ENCODE data around the gene PARP12. TPM values are rescaled to one million over a fixed set of nuclear protein-coding genes. Genes with fewer than 3 reads are reported as not detected.

The PARP12 gene
- total and polyA plus RNA-seq, 9 donors: 15.7 to 43.5 (median 23.2) TPM

DNA sequence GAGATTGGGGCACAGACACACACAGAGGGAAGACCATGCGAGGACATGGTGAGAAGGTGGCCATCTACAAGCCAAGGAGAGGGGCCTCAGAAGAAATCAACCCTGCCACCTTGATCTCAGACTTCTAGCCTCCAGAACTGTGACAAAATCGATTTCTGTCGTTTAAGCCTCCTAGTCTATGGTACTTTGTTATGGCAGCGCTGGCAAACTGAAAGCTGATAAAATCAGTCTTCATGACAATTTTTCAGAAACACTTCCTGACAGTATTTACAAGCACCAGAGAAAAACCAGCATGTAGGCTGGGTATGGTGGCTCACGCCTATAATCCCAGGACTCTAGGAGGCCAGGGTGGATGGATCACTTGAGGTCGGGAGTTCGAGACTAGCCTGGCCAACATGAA, 4.2 kb downstream of the PARP12 start:
- Histone ChIP-seq H3K9me3 (no peaks in the 10 kb centered on the region), H3K36me3 (no peaks in the 10 kb centered on the region), H3K4me1 (ENCODE audit: insufficient read depth) (peaks cover 16% of the 10 kb centered on the region), H3K27me3 (no peaks in the 10 kb centered on the region), H3K4me3 (no peak overlapping the region), H3K27ac (no peak overlapping the region)
- TF ChIP-seq EP300 (IDR thresholded peaks at IDR 0.05): no peak
- 78 to 93% (median 83%) methylated on average over 7 of the region's 7 CpGs for WGBS, 3 donors
- intact Hi-C loops (cut with DNase I): no loop called here
- no peak for DNase-seq

- intact Hi-C loops (cut with DNase I): no loop called here
- H3K9me3 ChIP-seq: no peaks in the 10 kb centered on the region
- no peaks in the 10 kb centered on the region for H3K27me3 ChIP-seq
- H3K27ac ChIP-seq: no peak overlapping the region
- no peaks in the 10 kb centered on the region for H3K36me3 ChIP-seq
- peaks cover 16% of the 10 kb centered on the region for H3K4me1 ChIP-seq (ENCODE audit: insufficient read depth)
- 92 to 99% (median 98%) methylated on average over 3 of the region's 3 CpGs for WGBS, 3 donors
- TF ChIP-seq POLR2A (IDR thresholded peaks at IDR 0.05) (no peak), CTCF (IDR thresholded peaks at IDR 0.05) (no peak), EP300 (IDR thresholded peaks at IDR 0.05) (no peak)
- no peak overlapping the region for H3K4me3 ChIP-seq
- DNase-seq: no peak
Measured at GRCh38 chr7:140057143-140057535, 5.6 kb downstream of the PARP12 start.

DNA sequence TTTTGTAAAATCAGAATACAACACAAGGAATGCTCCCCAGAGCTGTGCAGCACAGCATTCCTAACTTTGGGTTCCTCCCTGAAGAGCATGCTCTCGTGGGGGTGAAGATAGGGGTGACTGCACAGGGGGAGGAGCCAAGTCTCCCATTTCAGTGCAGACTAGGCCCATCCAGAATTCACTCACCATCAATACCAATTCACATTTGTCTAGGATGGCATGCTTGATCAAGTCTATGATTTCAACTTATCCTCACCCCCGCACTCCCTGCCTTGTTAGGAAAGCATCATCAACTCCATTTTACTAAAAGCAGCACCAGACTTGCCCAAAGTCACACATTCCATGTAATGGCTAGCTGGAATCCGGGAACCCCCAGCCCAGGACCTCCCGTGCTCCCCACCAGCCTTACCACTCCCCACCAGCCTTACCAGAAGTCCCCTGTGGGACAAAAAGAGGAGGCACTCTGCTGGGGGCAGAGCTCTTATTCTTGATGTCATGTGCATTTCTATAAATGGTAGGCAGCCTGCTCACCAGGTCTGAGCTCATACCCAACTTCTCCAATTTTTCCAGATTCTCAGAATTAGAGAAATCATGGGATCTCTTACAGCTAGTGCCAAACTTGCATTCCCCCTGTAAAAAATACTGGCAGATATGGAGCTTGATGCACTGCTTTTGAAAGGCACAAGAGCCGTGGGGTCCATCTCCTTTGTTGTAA, 6.2 kb downstream of the PARP12 start:
- DNase-seq: no peak

GRCh38 chr7:140055833-140056232, 6.9 kb downstream of the PARP12 start:
- WGBS, 3 donors: 97 to 98% (median 97%) methylated on average over 2 of the region's 2 CpGs
- H3K27me3 ChIP-seq: no peaks in the 10 kb centered on the region
- peaks cover 14% of the 10 kb centered on the region for H3K4me1 ChIP-seq (ENCODE audit: insufficient read depth)

More for the DNA sequence above, 6.2 kb downstream of the PARP12 start:
- 87 to 95% (median 90%) methylated on average over 5 of the region's 5 CpGs for WGBS, 3 donors
- intact Hi-C loops (cut with DNase I): no loop called here
- Histone ChIP-seq H3K9me3 (no peaks in the 10 kb centered on the region), H3K4me1 (ENCODE audit: insufficient read depth) (peaks cover 16% of the 10 kb centered on the region), H3K27me3 (no peaks in the 10 kb centered on the region), H3K27ac (no peak overlapping the region), H3K4me3 (no peak overlapping the region), H3K36me3 (no peaks in the 10 kb centered on the region)
- TF ChIP-seq POLR2A (IDR thresholded peaks at IDR 0.05) (no peak), CTCF (IDR thresholded peaks at IDR 0.05) (no peak), EP300 (IDR thresholded peaks at IDR 0.05) (no peak)

More at GRCh38 chr7:140055833-140056232, 6.9 kb downstream of the PARP12 start:
- TF ChIP-seq CTCF (IDR thresholded peaks at IDR 0.05): no peak
- Histone ChIP-seq H3K36me3 (no peaks in the 10 kb centered on the region), H3K4me3 (no peak overlapping the region), H3K27ac (no peak overlapping the region), H3K9me3 (no peaks in the 10 kb centered on the region)
- intact Hi-C loops (cut with DNase I): no loop called here
- no peak for DNase-seq

Data from ovary (tissue), 9 donors.